Activated B cell treated with CpG ODN at 0.5 μM for 24 hours (primary cell): Measurements from ENCODE around the gene ARVCF. TPM values are rescaled to one million over a fixed set of nuclear protein-coding genes. Genes with fewer than 3 reads are reported as not detected.

Experiments used
- ATAC-seq: fragments of 200-7000 bp; cut with Tn5 transposase; one replicate; pipeline ENCODE4 v1.10.0; 2021; ENCODE audit warnings: low read depth, mild to moderate bottlenecking, moderate library complexity
- CTCF ChIA-PET: fragments of 350-600 bp; sonication (Branson Sonifier 250); formaldehyde crosslinking; loops from one replicate; lab custom pipeline; 2021; ENCODE audit warnings: antibody characterized with exemption; lab: Charles Lee
- POLR2A ChIA-PET: fragments of 350-600 bp; sonication (Branson Sonifier 250); formaldehyde crosslinking; loops from one replicate; lab custom pipeline; 2021; ENCODE audit warnings: antibody characterized with exemption; lab: Charles Lee
- DNase-seq: peaks from one replicate; pipeline ENCODE4 v3.0.0; 2022
- H3K27ac Mint-ChIP-seq: one replicate; pipeline ENCODE4 v1.8.0; 2020; ENCODE audit warnings: mixed read lengths
- H3K27me3 Mint-ChIP-seq: one replicate; pipeline ENCODE4 v1.8.0; 2021; ENCODE audit warnings: mixed read lengths
- H3K36me3 Mint-ChIP-seq: one replicate; pipeline ENCODE4 v1.8.0; 2021; ENCODE audit warnings: low read depth, mixed read lengths
- H3K4me1 Mint-ChIP-seq: one replicate; pipeline ENCODE4 v1.8.0; 2021; ENCODE audit warnings: mixed read lengths
- H3K4me3 Mint-ChIP-seq: one replicate; pipeline ENCODE4 v1.8.0; 2020; ENCODE audit warnings: mild to moderate bottlenecking, mixed read lengths
- H3K9me3 Mint-ChIP-seq: one replicate; pipeline ENCODE4 v1.8.0; 2020; ENCODE audit warnings: mixed read lengths
- CTCF ChIP-seq: fragments of 200-600 bp; IDR thresholded peaks from one replicate; pipeline ENCODE4 v1.8.0; 2022; ENCODE audit warnings: antibody characterized with exemption, mild to moderate bottlenecking
- intact Hi-C: fragments of 100-400 bp; cut with micrococcal nuclease; formaldehyde crosslinking; loops from one replicate; pipeline ENCODE4 v1.15.1; 2024
- total RNA-seq: library from RNA; stranded (reverse); gene quantifications from 2 replicates; pipeline ENCODE4 v1.2.3, GENCODE V29; 2022

Gene ARVCF
- total RNA-seq, 1 donor from 2014 or later: 6.5 TPM

DNA sequence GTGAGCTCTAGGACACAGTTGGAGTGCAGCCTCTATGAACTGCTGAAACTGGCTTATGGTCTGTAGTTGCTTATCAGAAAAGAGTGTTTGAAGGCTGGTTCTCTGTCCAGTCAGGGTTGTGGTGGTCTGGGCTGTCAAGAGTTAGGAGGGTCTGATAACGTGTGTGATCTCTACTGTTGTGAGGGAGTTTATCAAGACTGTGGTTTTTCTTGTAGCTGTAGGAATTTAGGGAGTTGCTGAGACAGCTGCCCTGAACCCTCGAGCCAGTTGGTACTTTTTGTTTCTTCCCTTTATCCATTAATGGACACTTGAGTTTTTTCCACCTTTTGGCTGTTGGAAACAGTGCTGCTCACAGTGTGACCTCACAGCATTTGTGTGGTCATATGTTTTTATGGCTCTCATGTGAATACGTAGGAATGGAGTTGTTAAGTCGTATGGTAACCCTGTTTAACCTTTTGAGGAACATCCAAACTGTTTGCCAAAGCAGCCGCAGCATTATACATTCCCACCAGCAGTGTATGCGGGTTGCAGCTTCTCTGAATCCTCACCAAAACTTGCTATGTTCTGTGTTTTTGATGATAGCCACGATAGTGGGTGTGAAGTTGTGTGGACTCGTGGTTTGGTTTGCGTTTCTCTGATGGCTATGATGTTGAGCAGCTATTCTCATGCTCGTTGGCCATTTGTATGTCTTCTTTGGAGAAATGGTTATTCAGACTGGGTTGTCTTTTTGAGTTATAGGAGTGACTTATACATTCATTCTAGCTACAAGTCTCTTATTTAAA, 42.6 kb upstream of the ARVCF start:
- POLR2A ChIA-PET: no interaction called here
- Mint-ChIP-seq H3K36me3 (peaks cover 80% of the 10 kb centered on the region), H3K27ac (no peak overlapping the region)

GRCh38 chr22:20057596-20058268, 41.1 kb upstream of the ARVCF start:
- no peaks in the 10 kb centered on the region for H3K9me3 Mint-ChIP-seq
- POLR2A ChIA-PET: no interaction called here
- H3K27ac Mint-ChIP-seq: no peak overlapping the region
- no peaks in the 10 kb centered on the region for H3K27me3 Mint-ChIP-seq
- no peak for TF ChIP-seq CTCF
- H3K36me3 Mint-ChIP-seq: peaks cover 84% of the 10 kb centered on the region
- H3K4me3 Mint-ChIP-seq: no peak overlapping the region
- CTCF ChIA-PET: no interaction called here
- intact Hi-C loops: no loop called here
- H3K4me1 Mint-ChIP-seq: no peaks in the 10 kb centered on the region
- no peak for DNase-seq
- no peak for ATAC-seq

More for the DNA sequence above, 42.6 kb upstream of the ARVCF start:
- Mint-ChIP-seq H3K9me3 (no peaks in the 10 kb centered on the region), H3K27me3 (no peaks in the 10 kb centered on the region), H3K4me1 (no peaks in the 10 kb centered on the region), H3K4me3 (no peak overlapping the region)
- TF ChIP-seq CTCF: no peak
- intact Hi-C loops: no loop called here
- ATAC-seq (no peak), DNase-seq (no peak)
- CTCF ChIA-PET: no interaction called here

DNA sequence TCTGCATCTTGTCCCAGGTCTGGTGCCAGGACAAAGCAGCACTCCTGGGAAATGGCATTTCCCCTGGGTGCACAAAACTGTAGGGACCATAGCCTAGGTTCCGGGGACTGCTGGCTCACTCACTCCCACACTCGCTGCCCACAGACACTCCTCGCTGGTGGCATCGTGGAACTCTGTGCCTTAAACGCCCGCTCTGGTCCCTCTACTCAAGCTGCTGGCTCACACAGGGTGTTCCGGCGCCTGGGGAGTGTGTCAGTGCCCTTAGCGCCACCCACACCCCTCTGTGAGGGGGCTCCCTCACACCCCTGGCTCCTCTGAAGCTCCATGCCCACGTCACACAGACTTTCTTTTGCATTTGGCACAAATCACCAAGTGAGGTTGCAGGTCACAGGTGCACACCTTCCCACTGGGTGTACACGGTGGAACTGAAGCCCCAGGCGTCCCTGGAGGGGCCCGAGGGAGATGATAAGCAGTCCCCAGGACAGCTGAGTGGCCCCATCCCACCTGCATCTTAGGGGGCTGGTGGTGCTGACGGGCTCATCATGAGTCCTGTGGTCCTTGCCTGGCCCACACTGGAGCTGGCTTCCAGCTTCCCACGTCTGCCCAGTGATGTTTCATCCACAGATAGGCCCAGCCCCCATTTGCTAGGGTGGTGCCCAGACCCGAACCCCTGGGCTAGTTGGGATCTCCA, 40.2 kb upstream of the ARVCF start:
- ChIA-PET CTCF (no interaction called here), POLR2A (no interaction called here)
- ATAC-seq (no peak), DNase-seq (no peak)
- no peaks in the 10 kb centered on the region for H3K9me3 Mint-ChIP-seq
- no peaks in the 10 kb centered on the region for H3K4me1 Mint-ChIP-seq
- H3K36me3 Mint-ChIP-seq: peaks cover 84% of the 10 kb centered on the region
- no peak overlapping the region for H3K27ac Mint-ChIP-seq
- no peaks in the 10 kb centered on the region for H3K27me3 Mint-ChIP-seq
- H3K4me3 Mint-ChIP-seq: no peak overlapping the region
- intact Hi-C loops: no loop called here
- no peak for TF ChIP-seq CTCF

DNA sequence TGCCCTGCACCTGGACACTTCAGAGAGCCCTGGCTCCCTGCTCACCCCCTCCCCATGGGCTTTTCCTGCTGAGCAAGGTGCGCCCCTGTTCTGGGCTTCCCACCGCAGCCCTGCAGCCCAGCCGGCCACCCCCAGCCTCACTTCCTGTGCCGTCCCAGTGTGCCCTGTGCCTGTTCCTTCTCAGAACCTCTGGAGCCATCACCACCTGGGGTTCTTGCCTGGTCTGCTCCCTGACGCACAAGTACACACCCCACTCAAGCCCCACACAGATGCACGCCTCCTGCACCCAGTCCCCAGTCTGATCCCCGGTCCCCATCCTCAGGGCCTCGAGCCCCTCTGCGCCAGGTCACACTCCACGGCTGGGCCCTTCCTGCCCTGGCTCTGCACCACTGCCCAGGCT, 39.5 kb upstream of the ARVCF start:
- H3K27ac Mint-ChIP-seq: no peak overlapping the region
- H3K4me1 Mint-ChIP-seq: no peaks in the 10 kb centered on the region
- ATAC-seq: no peak
- no peak overlapping the region for H3K4me3 Mint-ChIP-seq
- H3K9me3 Mint-ChIP-seq: no peaks in the 10 kb centered on the region
- POLR2A ChIA-PET: no interaction called here
- H3K36me3 Mint-ChIP-seq: peaks cover 79% of the 10 kb centered on the region
- no peaks in the 10 kb centered on the region for H3K27me3 Mint-ChIP-seq
- CTCF ChIA-PET: no interaction called here
- no peak for TF ChIP-seq CTCF
- intact Hi-C loops: no loop called here
- no peak for DNase-seq

GRCh38 chr22:20055654-20056053, 39.0 kb upstream of the ARVCF start:
- ChIA-PET CTCF (no interaction called here), POLR2A (no interaction called here)
- no peaks in the 10 kb centered on the region for H3K4me1 Mint-ChIP-seq
- H3K27ac Mint-ChIP-seq: no peak overlapping the region
- DNase-seq (no peak), ATAC-seq (no peak)
- intact Hi-C loops: no loop called here
- TF ChIP-seq CTCF: no peak
- H3K27me3 Mint-ChIP-seq: no peaks in the 10 kb centered on the region
- peaks cover 74% of the 10 kb centered on the region for H3K36me3 Mint-ChIP-seq
- H3K4me3 Mint-ChIP-seq: no peak overlapping the region
- H3K9me3 Mint-ChIP-seq: no peaks in the 10 kb centered on the region
